Activated CD8-positive, alpha-beta memory T cell treated with anti-CD3 and anti-CD28 coated beads, Interleukin-2, amount 50 U/mL, for 48 hours (primary cell): ENCODE measurements around the gene SELENOW.

Source experiments
- DNase-seq: peaks from one replicate; pipeline ENCODE4 v3.0.0-alpha.2; 2020

The SELENOW gene

GRCh38 chr19:47824396-47824795 lies 45.9 kb downstream of the SELENOW start:
- no peak for DNase-seq

DNA sequence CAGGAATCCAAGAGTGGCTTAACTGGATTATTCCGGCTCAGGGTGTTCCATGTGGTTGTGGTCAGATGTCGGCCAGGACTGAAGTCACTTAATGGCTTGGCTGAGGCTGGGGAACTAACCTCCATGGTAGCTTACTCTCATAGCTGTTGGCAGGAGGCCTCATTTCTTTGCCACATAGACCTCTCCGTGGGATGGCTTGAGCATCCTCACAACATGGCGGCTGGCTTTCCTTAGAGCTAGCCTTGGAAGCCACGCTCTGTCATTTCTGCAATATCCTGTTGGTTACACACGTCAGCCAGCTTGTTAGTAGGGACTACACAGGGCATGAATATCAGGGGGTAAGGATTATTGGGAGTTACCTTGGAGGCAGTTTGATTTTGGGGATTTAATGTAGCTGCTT lies 48.3 kb downstream of the SELENOW start:
- no peak for DNase-seq

DNA sequence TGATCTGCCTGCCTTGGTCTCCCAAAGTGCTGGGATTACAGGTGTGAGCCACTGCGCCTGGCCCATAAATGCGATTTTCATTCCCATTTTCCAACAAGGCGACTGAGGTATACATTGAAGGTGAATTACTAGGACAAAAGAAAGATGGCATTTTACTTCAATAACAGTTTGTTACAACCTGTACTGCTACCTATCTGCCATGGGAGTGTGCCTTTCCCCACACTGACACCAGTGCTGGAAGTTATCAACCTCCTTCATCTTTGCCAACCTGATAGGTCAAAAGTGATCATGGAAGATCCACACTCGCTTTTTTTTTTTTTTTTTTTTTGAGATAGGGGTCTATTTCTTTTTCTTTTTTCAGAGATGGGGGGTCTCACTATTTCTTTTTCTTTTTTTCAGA lies 54.2 kb downstream of the SELENOW start:
- no peak for DNase-seq
